Tibial nerve (tissue), 3 donors: Measurements from ENCODE around the gene LCN9.

Experiments used
- POLR2A ChIP-seq, 2 donors: fragments of 450-650 bp; IDR thresholded peaks; one replicate each; pipeline ENCODE4 v1.6.1; 2017; ENCODE audit warnings: antibody characterized with exemption in 2 of 2, mild to moderate bottlenecking in 2 of 2, moderate library complexity in 2 of 2
- TF ChIP-seq, protein P1 (sequence below), 5 experiments: fragments of 200-600 bp in 3 of 5; fragments of 450-650 bp in 2 of 5; sonication (generic) in 3 of 5; IDR thresholded peaks; one replicate each; pipeline ENCODE4 v1.5.1; 2016 to 2019; ENCODE audit warnings: antibody characterized with exemption in 5 of 5, mild to moderate bottlenecking in 3 of 5, moderate library complexity in 2 of 5

DNA sequence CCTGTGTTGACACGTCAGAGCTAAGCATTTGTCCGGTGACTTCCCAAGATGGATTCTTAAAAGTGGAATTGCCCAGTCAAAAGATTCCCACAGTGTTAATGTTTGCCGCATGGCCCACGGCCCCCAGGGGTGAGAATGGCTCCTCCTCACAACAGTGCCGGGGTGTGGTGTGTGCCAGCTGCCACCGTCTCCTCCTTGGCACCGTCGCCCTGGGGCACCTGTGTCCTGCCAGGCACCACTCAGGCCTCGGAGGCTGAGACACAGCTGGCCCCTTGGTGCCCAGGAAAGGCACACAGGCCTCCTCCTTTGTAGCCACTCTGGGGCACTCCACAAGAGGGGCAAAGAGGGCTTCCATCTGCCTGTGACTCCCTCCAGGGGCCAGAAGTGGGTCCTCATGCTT lies 43.2 kb downstream of the LCN9 start:
- TF ChIP-seq, protein P1, sequence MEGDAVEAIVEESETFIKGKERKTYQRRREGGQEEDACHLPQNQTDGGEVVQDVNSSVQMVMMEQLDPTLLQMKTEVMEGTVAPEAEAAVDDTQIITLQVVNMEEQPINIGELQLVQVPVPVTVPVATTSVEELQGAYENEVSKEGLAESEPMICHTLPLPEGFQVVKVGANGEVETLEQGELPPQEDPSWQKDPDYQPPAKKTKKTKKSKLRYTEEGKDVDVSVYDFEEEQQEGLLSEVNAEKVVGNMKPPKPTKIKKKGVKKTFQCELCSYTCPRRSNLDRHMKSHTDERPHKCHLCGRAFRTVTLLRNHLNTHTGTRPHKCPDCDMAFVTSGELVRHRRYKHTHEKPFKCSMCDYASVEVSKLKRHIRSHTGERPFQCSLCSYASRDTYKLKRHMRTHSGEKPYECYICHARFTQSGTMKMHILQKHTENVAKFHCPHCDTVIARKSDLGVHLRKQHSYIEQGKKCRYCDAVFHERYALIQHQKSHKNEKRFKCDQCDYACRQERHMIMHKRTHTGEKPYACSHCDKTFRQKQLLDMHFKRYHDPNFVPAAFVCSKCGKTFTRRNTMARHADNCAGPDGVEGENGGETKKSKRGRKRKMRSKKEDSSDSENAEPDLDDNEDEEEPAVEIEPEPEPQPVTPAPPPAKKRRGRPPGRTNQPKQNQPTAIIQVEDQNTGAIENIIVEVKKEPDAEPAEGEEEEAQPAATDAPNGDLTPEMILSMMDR (IDR thresholded peaks at IDR 0.05): no peak
- no peak for TF ChIP-seq POLR2A (IDR thresholded peaks at IDR 0.05)
